Testis (tissue), 2 donors: Measurements from ENCODE around the gene SBSN.

Experiments
- POLR2A ChIP-seq: fragments of 450-650 bp; IDR thresholded peaks from one replicate; pipeline ENCODE4 v1.6.1; 2017; ENCODE audit warnings: antibody characterized with exemption, mild to moderate bottlenecking, moderate library complexity
- TF ChIP-seq, protein P1 (sequence below), 3 experiments: fragments of 450-650 bp in 2 of 3; fragments of 200-600 bp in 1 of 3; sonication (generic) in 1 of 3; IDR thresholded peaks; one replicate each; pipeline ENCODE4 v1.5.1; 2016 to 2019; ENCODE audit warnings: antibody characterized with exemption in 3 of 3, mild to moderate bottlenecking in 2 of 3, moderate library complexity in 1 of 3

DNA sequence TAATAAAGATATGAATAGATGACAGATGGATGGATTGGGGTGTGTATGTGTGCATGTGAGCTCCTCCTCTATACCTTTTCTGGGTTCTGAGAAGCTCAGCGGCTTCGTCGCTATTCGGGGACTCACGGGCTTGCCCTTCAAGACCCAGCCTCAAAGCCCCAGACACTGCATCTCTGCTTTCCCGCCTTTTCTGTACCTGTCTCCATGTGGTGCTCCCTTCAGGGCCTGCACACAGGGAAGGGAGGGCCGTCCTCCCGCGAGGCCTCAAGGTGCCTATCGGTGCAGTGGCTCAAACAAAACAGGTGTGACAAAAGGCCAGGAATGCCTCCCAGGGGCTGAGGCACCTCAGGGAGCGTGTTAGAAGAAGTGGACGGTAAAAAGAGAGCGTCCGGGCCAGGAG, 54.0 kb downstream of the SBSN start:
- TF ChIP-seq, protein P1, sequence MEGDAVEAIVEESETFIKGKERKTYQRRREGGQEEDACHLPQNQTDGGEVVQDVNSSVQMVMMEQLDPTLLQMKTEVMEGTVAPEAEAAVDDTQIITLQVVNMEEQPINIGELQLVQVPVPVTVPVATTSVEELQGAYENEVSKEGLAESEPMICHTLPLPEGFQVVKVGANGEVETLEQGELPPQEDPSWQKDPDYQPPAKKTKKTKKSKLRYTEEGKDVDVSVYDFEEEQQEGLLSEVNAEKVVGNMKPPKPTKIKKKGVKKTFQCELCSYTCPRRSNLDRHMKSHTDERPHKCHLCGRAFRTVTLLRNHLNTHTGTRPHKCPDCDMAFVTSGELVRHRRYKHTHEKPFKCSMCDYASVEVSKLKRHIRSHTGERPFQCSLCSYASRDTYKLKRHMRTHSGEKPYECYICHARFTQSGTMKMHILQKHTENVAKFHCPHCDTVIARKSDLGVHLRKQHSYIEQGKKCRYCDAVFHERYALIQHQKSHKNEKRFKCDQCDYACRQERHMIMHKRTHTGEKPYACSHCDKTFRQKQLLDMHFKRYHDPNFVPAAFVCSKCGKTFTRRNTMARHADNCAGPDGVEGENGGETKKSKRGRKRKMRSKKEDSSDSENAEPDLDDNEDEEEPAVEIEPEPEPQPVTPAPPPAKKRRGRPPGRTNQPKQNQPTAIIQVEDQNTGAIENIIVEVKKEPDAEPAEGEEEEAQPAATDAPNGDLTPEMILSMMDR (IDR thresholded peaks at IDR 0.05): no peak
- no peak for TF ChIP-seq POLR2A
